GM20000 (cell line): ENCODE results near the gene TBX20.
A peak's percentile ranks its signal among the peaks of the same experiment; 100 is the strongest.
"Not testable (repeated sequence)": the region's sequence is repeated elsewhere in the genome, so short reads cannot be mapped to it uniquely, and the experiment has no call there.

Source experiments
- DNase-seq: peaks from one replicate; pipeline ENCODE4 v3.0.0; 2012; ENCODE audit warnings: low spot score
- CTCF ChIP-seq: IDR thresholded peaks from 2 replicates; pipeline ENCODE4 v1.5.1; 2012; ENCODE audit warnings: mild to moderate bottlenecking, control low read depth; ENCODE audit errors: extremely low read depth, missing control alignments

Gene TBX20

GRCh38 chr7:35249537-35249907, 4.4 kb downstream of the TBX20 start:
- TF ChIP-seq CTCF: no peak
- DNase-seq: peak; percentile 6

- peak; percentile 2 for DNase-seq
- no peak for TF ChIP-seq CTCF
Measured at GRCh38 chr7:35248576-35249536, 5.0 kb downstream of the TBX20 start.

GRCh38 chr7:35246819-35247218, 7.1 kb downstream of the TBX20 start:
- no peak for DNase-seq
- TF ChIP-seq CTCF: no peak

- TF ChIP-seq CTCF: no peak
- no peak for DNase-seq
Measured at GRCh38 chr7:35241884-35242283, 12.0 kb downstream of the TBX20 start.

GRCh38 chr7:35241436-35241835, 12.5 kb downstream of the TBX20 start:
- DNase-seq: no peak
- TF ChIP-seq CTCF: no peak

GRCh38 chr7:35241008-35241407, 12.9 kb downstream of the TBX20 start:
- not testable (repeated sequence) for DNase-seq

GRCh38 chr7:35238456-35238855, 15.4 kb downstream of the TBX20 start:
- not testable (repeated sequence) for DNase-seq

- no peak for TF ChIP-seq CTCF
Measured at GRCh38 chr7:35232994-35233393, 20.9 kb downstream of the TBX20 start.

GRCh38 chr7:35231221-35231620, 22.7 kb downstream of the TBX20 start:
- not testable (repeated sequence) for DNase-seq

More at GRCh38 chr7:35232994-35233393, 20.9 kb downstream of the TBX20 start:
- DNase-seq: no peak

- not testable (repeated sequence) for DNase-seq
Measured at GRCh38 chr7:35229116-35229780, 24.7 kb downstream of the TBX20 start.

GRCh38 chr7:35228496-35229051, 25.3 kb downstream of the TBX20 start:
- DNase-seq: not testable (repeated sequence)

GRCh38 chr7:35227438-35227837, 26.5 kb downstream of the TBX20 start:
- not testable (repeated sequence) for DNase-seq
